ENCODE measurements around the gene G6PC3.
"Not testable (repeated sequence)": the region's sequence is repeated elsewhere in the genome, so short reads cannot be mapped to it uniquely, and the experiment has no call there.

G6PC3 gene

GRCh38 chr17:44085908-44086307, 15.4 kb downstream of the G6PC3 start:
- DNase-seq: no peak

GRCh38 chr17:44086364-44087311, 16.1 kb downstream of the G6PC3 start:
- no peak for DNase-seq

- DNase-seq: no peak
Measured at GRCh38 chr17:44087319-44087718, 16.8 kb downstream of the G6PC3 start.

GRCh38 chr17:44088254-44088653, 17.7 kb downstream of the G6PC3 start:
- DNase-seq: no peak

GRCh38 chr17:44091200-44091997, 20.9 kb downstream of the G6PC3 start:
- DNase-seq: no peak

GRCh38 chr17:44092051-44092450, 21.5 kb downstream of the G6PC3 start:
- DNase-seq: no peak

GRCh38 chr17:44093231-44093900, 22.8 kb downstream of the G6PC3 start:
- DNase-seq: no peak

GRCh38 chr17:44094701-44095387, 24.3 kb downstream of the G6PC3 start:
- DNase-seq: no peak

- no peak for DNase-seq
Measured at GRCh38 chr17:44095388-44095646, 24.8 kb downstream of the G6PC3 start.

GRCh38 chr17:44095647-44096496, 25.3 kb downstream of the G6PC3 start:
- DNase-seq: peak; percentile 54 to 89

GRCh38 chr17:44097110-44097958, 26.8 kb downstream of the G6PC3 start:
- no peak for DNase-seq

- DNase-seq: not testable (repeated sequence)
Measured at GRCh38 chr17:44101858-44102257, 31.3 kb downstream of the G6PC3 start.

- DNase-seq: no peak
Measured at GRCh38 chr17:44102849-44103622, 32.5 kb downstream of the G6PC3 start.

- no peak for DNase-seq
Measured at GRCh38 chr17:44105483-44105882, 34.9 kb downstream of the G6PC3 start.

- no peak for DNase-seq
Measured at GRCh38 chr17:44105941-44106340, 35.4 kb downstream of the G6PC3 start.

GRCh38 chr17:44106801-44107200, 36.3 kb downstream of the G6PC3 start:
- no peak for DNase-seq

- DNase-seq: peak in 1 of 2 experiments; percentile 28
Measured at GRCh38 chr17:44108440-44109311, 38.1 kb downstream of the G6PC3 start.

GRCh38 chr17:44109312-44109630, 38.7 kb downstream of the G6PC3 start:
- DNase-seq: no peak

GRCh38 chr17:44110011-44110686, 39.6 kb downstream of the G6PC3 start:
- no peak for DNase-seq
